ENCODE data around the gene TRIM3. TPM values are rescaled to one million over a fixed set of nuclear protein-coding genes. Genes with fewer than 3 reads are reported as not detected.

TRIM3 gene
- total and polyA plus RNA-seq, 2 of the 8 experiments (the other 6 are each of a cell fraction or from before 2014, with no cell fraction given), result 10.7 to 14.3 TPM

- ChIA-PET POLR2A (ENCODE audit: partially characterized antibody) (interaction anchor here (1.2 to 2.8 kb wide), 6 partner anchors 10 to 168 kb away, joined by 3 to 13 read pairs (median 6); partner anchors contain the start of genes CAVIN3 and DNHD1), CTCF (ENCODE audit: partially characterized antibody) (interaction anchor here (0.6 to 2.3 kb wide), 4 partner anchors 10 to 324 kb away, joined by 3 to 5 read pairs (median 4); partner anchors contain the start of gene DNHD1)
- H2BK20ac ChIP-seq (ENCODE audit: low read length), result no peak overlapping the region
- no peak overlapping the region for H3K56ac ChIP-seq (replicated peaks; ENCODE audit: insufficient read length, low read depth, low read length)
- no peak overlapping the region for H2AFZ ChIP-seq (ENCODE audit: low read length)
- H3K27ac ChIP-seq (ENCODE audit: low read depth, low read length), result no peak overlapping the region
- no peak overlapping the region for H3K4me2 ChIP-seq (ENCODE audit: insufficient read depth in 1 of 2, low read depth in 2 of 2, low read length in 2 of 2)
- no peaks in the 10 kb centered on the region for H3K23me2 ChIP-seq (ENCODE audit: low read depth, low read length)
- no peak overlapping the region for H3K18ac ChIP-seq (ENCODE audit: extremely low read depth, low read length)
- H2BK120ac ChIP-seq (replicated peaks; ENCODE audit: low read depth, low read length), result no peak overlapping the region
- H3K4me3 ChIP-seq (ENCODE audit: extremely low read depth in 1 of 4, insufficient read depth in 2 of 4, low read depth in 3 of 4, low read length in 4 of 4), result no peak overlapping the region
- no peak overlapping the region for H4K91ac ChIP-seq (replicated peaks; ENCODE audit: insufficient read length, low read length)
- H3K23ac ChIP-seq (ENCODE audit: insufficient read length), result no peak overlapping the region
- no peaks in the 10 kb centered on the region for H3K9me3 ChIP-seq (ENCODE audit: insufficient read depth in 2 of 2, low read depth in 1 of 2, low read length in 1 of 2)
- no peak for FAIRE-seq
- no peaks in the 10 kb centered on the region for H3K4me1 ChIP-seq (replicated peaks in 1 of 4; ENCODE audit: control insufficient read depth in 3 of 4, insufficient read depth in 4 of 4, low read length in 3 of 4)
- no peak overlapping the region for H2AK5ac ChIP-seq (ENCODE audit: low read depth, low read length)
- H3K36me3 ChIP-seq (ENCODE audit: control insufficient read depth in 2 of 4, insufficient read depth in 4 of 4, low read length in 3 of 4), result peaks cover 4 to 38% (median 20%) of the 10 kb centered on the region in 4 experiments; a peak in 7 of 8 replicates
- WGBS, 2 experiments (ENCODE audit: extremely low coverage in 1 of 2, insufficient coverage in 1 of 2, insufficient read length in 1 of 2, insufficient replicate concordance in 2 of 2, low coverage in 1 of 2, low lambda C conversion rate in 2 of 2, missing lambda C conversion rate in 1 of 2), result 91% methylated on average over 6 of the region's 6 CpGs; no CpG with 5 or more reads in 1 of the 2 experiments
- no peak overlapping the region for H2BK15ac ChIP-seq (ENCODE audit: low read length)
- H3K79me2 ChIP-seq (ENCODE audit: control insufficient read depth in 1 of 2, insufficient read depth in 2 of 2, low read length in 2 of 2), result 0 out of 4 replicates have a peak, but pooled peaks cover 0 to 4% of the 10 kb centered on the region in 2 experiments
- no peaks in the 10 kb centered on the region for H3K79me1 ChIP-seq (ENCODE audit: low read depth, low read length)
- H4K8ac ChIP-seq (ENCODE audit: extremely low read depth, insufficient read depth, low read length), result no peak overlapping the region
- no peaks in the 10 kb centered on the region for H3K27me3 ChIP-seq (replicated peaks in 1 of 4; ENCODE audit: control insufficient read depth in 3 of 4, extremely low read depth in 1 of 4, insufficient read depth in 3 of 4, low read length in 3 of 4)
- no peak overlapping the region for H4K5ac ChIP-seq (ENCODE audit: insufficient read length, low read depth, low read length)
- H3K4ac ChIP-seq (replicated peaks; ENCODE audit: insufficient read length, low read depth, low read length), result no peak overlapping the region
- no peak overlapping the region for H3K14ac ChIP-seq (ENCODE audit: insufficient read length)
- no peak overlapping the region for H2BK12ac ChIP-seq (ENCODE audit: low read depth, low read length)
- peaks cover 0 to 7% of the 10 kb centered on the region in 2 experiments for H4K20me1 ChIP-seq (replicated peaks in 1 of 2; ENCODE audit: control insufficient read depth in 1 of 2, insufficient read depth in 2 of 2, low read length in 2 of 2)
- no peak for DNase-seq (ENCODE audit: low read depth in 1 of 2, low spot score in 2 of 2)
- H2BK5ac ChIP-seq (ENCODE audit: low read depth, low read length), result no peak overlapping the region
- H3K9ac ChIP-seq (replicated peaks in 1 of 4; ENCODE audit: extremely low read depth in 1 of 4, low read depth in 3 of 4, low read length in 3 of 4), result no peak overlapping the region
- TF ChIP-seq SAP30 (IDR thresholded peaks at IDR 0.05; ENCODE audit: insufficient read depth, insufficient replicate concordance, low read length) (no peak), CTBP2 (IDR thresholded peaks at IDR 0.05; ENCODE audit: borderline replicate concordance, insufficient read depth, insufficient read length, low read length) (no peak), TBP (IDR thresholded peaks at IDR 0.05; ENCODE audit: low read depth, low read length) (no peak), TAF1 (IDR thresholded peaks at IDR 0.05; ENCODE audit: low read depth, low read length) (no peak), EZH2 (IDR thresholded peaks at IDR 0.05; ENCODE audit: low read depth, low read length, severe bottlenecking) (no peak), FOSL1 (IDR thresholded peaks at IDR 0.05; ENCODE audit: insufficient read depth, low read depth, low read length) (no peak), E2F6 (IDR thresholded peaks at IDR 0.05) (no peak), MAX (IDR thresholded peaks at IDR 0.05) (no peak), KDM1A (IDR thresholded peaks at IDR 0.05; ENCODE audit: borderline replicate concordance, low read length) (no peak), SIN3A (conservative IDR thresholded peaks at IDR 0.05 in 1 of 2, IDR thresholded peaks at IDR 0.05 in 1 of 2; ENCODE audit: low read depth in 1 of 2, low read length in 2 of 2) (no peak), TAF7 (optimal IDR thresholded peaks at IDR 0.05; ENCODE audit: borderline replicate concordance, low read depth, low read length) (no peak), RBBP5 (IDR thresholded peaks at IDR 0.05; ENCODE audit: borderline replicate concordance, low read depth, low read length) (no peak)
Measured at GRCh38 chr11:6488342-6488741, 14.6 kb upstream of the TRIM3 start.

Data from H1 (cell line).